Ishikawa (cell line): ENCODE measurements around the gene RALGPS2.

Source experiments
- CEBPB ChIP-seq: IDR thresholded peaks from 2 replicates; pipeline ENCODE4 v1.6.1; 2012
- CREB1 ChIP-seq: IDR thresholded peaks from 2 replicates; pipeline ENCODE4 v1.6.1; 2012; ENCODE audit warnings: low read depth
- EGR1 ChIP-seq: IDR thresholded peaks from 2 replicates; pipeline ENCODE4 v1.6.1; 2012
- EP300 ChIP-seq: IDR thresholded peaks from 2 replicates; pipeline ENCODE4 v1.6.1; 2012; ENCODE audit warnings: borderline replicate concordance
- FOXM1 ChIP-seq: IDR thresholded peaks from 2 replicates; pipeline ENCODE4 v1.6.1; 2012; ENCODE audit warnings: low read depth, borderline replicate concordance
- NFIC ChIP-seq: IDR thresholded peaks from 2 replicates; pipeline ENCODE4 v1.6.1; 2012
- RAD21 ChIP-seq: IDR thresholded peaks from 2 replicates; pipeline ENCODE4 v1.6.1; 2012; ENCODE audit warnings: low read depth
- TAF1 ChIP-seq: IDR thresholded peaks from 2 replicates; pipeline ENCODE4 v1.6.1; 2012; ENCODE audit warnings: low read depth, mild to moderate bottlenecking
- TCF12 ChIP-seq: IDR thresholded peaks from 2 replicates; pipeline ENCODE4 v1.6.1; 2012; ENCODE audit warnings: low read depth
- TEAD4 ChIP-seq: IDR thresholded peaks from 2 replicates; pipeline ENCODE4 v1.6.1; 2012
- YY1 ChIP-seq: IDR thresholded peaks from 2 replicates; pipeline ENCODE4 v1.6.1; 2012; ENCODE audit warnings: low read depth
- ZBTB7A ChIP-seq: IDR thresholded peaks from 2 replicates; pipeline ENCODE4 v1.6.1; 2012; ENCODE audit warnings: low read depth
- TF ChIP-seq, protein P1 (sequence below): IDR thresholded peaks from 2 replicates; pipeline ENCODE4 v1.6.1; 2012; ENCODE audit warnings: low read depth, mild to moderate bottlenecking
- TF ChIP-seq, protein P2 (sequence below): IDR thresholded peaks from 2 replicates; pipeline ENCODE4 v1.6.1; 2012
- TF ChIP-seq, protein P3 (sequence below): IDR thresholded peaks from 2 replicates; pipeline ENCODE4 v1.6.1; 2012

RALGPS2 gene

DNA sequence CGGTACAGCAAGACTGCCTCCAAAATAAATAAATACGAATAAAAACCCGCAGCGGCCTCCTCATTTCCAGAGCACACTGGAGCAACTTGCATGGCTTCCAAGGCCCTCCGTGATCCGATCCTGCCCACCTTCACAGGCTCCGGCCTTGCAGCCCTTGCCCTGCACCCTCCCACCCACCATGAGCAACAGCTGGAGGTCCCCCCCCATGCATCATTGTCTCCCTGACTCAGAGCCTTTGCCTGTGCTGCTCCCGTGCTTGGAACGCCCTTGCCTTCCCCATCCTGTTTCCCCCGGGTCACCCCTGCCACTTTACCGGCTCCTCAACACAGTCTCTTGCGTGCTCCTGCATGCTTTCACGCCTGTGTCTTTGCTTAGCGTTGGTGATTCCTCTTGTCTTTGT is 216.8 kb downstream of the RALGPS2 start:
- TF ChIP-seq ZBTB7A (no peak), CREB1 (no peak), FOXM1 (no peak), TCF12 (no peak), EP300 (no peak), TAF1 (no peak), NFIC (no peak), EGR1 (no peak), RAD21 (no peak), CEBPB (no peak), YY1 (no peak), TEAD4 (no peak)
- TF ChIP-seq, protein P1, sequence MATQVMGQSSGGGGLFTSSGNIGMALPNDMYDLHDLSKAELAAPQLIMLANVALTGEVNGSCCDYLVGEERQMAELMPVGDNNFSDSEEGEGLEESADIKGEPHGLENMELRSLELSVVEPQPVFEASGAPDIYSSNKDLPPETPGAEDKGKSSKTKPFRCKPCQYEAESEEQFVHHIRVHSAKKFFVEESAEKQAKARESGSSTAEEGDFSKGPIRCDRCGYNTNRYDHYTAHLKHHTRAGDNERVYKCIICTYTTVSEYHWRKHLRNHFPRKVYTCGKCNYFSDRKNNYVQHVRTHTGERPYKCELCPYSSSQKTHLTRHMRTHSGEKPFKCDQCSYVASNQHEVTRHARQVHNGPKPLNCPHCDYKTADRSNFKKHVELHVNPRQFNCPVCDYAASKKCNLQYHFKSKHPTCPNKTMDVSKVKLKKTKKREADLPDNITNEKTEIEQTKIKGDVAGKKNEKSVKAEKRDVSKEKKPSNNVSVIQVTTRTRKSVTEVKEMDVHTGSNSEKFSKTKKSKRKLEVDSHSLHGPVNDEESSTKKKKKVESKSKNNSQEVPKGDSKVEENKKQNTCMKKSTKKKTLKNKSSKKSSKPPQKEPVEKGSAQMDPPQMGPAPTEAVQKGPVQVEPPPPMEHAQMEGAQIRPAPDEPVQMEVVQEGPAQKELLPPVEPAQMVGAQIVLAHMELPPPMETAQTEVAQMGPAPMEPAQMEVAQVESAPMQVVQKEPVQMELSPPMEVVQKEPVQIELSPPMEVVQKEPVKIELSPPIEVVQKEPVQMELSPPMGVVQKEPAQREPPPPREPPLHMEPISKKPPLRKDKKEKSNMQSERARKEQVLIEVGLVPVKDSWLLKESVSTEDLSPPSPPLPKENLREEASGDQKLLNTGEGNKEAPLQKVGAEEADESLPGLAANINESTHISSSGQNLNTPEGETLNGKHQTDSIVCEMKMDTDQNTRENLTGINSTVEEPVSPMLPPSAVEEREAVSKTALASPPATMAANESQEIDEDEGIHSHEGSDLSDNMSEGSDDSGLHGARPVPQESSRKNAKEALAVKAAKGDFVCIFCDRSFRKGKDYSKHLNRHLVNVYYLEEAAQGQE, result no peak
- TF ChIP-seq, protein P2, sequence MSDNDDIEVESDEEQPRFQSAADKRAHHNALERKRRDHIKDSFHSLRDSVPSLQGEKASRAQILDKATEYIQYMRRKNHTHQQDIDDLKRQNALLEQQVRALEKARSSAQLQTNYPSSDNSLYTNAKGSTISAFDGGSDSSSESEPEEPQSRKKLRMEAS, result no peak
- TF ChIP-seq, protein P3, sequence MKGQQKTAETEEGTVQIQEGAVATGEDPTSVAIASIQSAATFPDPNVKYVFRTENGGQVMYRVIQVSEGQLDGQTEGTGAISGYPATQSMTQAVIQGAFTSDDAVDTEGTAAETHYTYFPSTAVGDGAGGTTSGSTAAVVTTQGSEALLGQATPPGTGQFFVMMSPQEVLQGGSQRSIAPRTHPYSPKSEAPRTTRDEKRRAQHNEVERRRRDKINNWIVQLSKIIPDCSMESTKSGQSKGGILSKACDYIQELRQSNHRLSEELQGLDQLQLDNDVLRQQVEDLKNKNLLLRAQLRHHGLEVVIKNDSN, result no peak

DNA sequence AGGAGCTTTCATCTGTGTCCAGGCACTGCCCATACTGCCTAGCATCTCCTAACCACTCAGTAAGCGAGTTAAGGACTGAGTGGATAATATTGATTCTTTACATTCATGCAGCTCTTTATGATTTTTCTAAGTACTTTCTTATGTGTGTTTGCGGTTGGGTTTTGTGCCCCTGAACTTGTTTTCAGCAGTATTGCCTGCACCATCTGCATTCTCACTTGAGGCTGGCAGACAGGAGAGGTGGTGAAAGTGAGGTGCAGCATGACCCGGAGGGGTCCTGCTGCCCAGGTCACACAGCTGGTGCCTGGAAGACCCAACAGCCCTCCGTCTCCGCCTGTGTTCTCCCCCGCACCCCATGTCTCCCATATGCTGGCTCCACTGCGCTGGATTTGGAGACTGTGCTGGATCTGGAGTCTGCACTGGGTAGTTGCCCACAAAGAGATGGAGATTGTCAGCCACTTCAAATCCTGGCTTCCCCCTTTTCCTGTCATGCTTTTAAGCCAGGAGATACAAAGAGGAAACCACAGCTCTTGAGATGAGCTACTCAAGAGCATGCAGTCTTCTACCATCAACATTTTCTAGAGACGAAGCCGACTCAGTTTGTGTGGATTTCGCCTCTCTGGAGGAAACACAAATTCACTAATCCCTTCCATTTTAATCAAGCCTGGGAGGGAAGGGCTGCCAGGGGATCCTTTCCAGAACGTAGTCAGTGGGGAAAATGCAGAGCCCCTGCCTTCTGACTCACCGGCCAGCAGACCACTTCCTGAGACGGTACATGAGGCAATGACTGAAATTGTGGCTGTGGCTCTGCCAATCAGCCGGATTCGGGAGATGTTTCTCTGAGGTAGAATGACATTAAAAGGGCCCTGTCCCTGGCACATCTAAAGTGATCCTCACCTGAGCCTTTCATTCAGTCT is 217.5 kb downstream of the RALGPS2 start:
- no peak for TF ChIP-seq TAF1
- no peak for TF ChIP-seq TCF12
- TF ChIP-seq, protein P2, result no peak
- TF ChIP-seq CEBPB, result no peak
- TF ChIP-seq RAD21, result no peak
- no peak for TF ChIP-seq EP300
- TF ChIP-seq TEAD4, result no peak
- TF ChIP-seq EGR1, result no peak
- TF ChIP-seq FOXM1, result no peak
- TF ChIP-seq, protein P3, result no peak
- TF ChIP-seq YY1, result no peak
- TF ChIP-seq, protein P1, result no peak
- TF ChIP-seq CREB1, result no peak
- no peak for TF ChIP-seq ZBTB7A
- no peak for TF ChIP-seq NFIC

DNA sequence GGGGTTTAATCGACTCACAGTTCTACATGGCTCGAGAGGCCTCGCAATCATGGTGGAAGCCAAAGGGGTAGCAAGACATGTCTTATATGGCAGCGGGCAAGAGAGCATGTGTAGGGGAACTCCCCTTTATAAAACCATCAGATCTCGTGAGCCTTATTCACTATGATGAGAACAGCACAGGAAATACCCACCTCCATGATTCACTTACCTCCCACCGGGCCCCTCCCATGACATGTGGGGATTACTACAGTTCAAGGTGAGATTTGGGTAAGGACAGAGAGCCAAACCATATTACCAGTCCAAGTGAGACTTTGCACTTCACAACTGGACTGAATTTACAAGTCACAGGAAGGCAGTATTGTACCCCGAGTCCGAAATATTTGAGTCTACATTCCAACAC is 219.7 kb downstream of the RALGPS2 start:
- TF ChIP-seq YY1 (no peak), NFIC (no peak), TCF12 (no peak)

DNA sequence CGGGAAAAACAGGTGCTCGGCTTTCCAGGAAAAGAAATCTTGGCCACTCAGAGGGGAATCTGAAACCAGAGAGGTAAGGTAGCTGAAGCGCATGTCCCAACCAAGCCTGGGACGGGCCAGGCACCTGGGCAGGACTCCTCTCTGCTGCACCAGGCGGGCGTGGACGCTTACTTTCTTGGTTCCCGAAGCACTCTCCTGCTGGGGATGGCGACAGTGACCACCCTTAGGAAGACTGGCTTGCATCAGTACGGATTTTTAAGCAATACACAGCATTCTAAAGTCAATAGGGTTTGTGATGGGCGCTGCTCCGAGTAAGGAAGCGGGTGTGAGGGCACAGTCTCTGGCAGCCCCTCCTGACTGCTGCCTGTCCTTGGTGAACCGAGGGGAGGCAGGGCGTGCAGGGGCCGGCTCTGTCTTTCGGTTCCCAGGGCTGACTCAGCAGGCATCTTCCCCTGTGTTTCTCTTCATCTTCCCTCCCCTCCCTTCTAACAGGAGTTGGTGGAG is 220.8 kb downstream of the RALGPS2 start:
- TF ChIP-seq EP300, result no peak
- TF ChIP-seq, protein P1, result no peak
- TF ChIP-seq, protein P3, result no peak
- no peak for TF ChIP-seq CREB1
- TF ChIP-seq TCF12, result no peak
- TF ChIP-seq EGR1, result no peak
- TF ChIP-seq ZBTB7A, result no peak
- TF ChIP-seq, protein P2, result no peak
- no peak for TF ChIP-seq TEAD4
